GM21367 (cell line): ENCODE data around the gene HDAC4.

ENCODE experiments used
- ATAC-seq: cut with Tn5 transposase; IDR thresholded peaks from one replicate; pipeline ENCODE4 v1.9.1; 2021; ENCODE audit not compliant: unreplicated experiment

Gene HDAC4

DNA sequence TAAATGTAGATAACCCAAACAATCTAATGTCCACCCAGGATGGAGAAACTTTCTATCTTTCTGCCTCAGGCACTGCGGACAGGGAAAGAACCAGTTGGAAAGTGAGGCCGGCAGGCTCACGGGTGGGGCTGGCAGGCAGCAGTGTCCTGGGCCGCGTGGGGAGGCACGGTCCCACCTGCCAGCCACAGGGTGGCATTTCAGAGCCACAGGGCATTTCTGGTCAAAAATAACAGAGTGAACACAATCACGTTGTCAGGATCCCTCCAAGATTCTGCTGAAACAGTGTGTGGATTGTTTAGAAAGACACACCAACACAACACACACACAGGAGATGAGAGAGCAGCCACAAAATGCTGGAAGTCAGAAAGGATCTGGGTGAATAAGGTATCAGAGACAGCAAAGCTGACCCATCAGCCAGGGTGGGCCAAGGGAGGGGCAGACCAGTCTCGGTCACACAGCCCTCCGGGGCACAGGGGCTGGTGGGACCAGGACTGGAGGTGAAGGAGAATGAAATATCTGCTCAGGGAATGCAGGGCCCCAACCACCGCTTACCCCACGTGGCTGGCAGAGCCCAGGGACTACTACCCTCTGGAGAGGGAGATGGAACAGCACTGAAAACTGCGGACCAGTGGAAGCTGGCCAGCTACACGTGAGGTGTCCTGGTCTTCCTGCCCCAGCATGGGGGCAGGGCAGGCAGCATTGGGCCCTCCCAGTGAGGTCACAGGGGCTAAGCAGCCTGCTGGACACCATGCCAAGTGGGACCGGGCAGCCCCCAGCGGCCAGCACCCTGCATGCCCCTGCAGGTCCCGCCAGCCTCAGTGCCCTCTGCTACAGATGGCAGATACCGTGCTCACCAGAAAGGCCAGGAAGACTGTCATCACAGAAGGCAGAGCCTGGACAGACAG lies 173.9 kb downstream of the HDAC4 start:
- no peak for ATAC-seq

DNA sequence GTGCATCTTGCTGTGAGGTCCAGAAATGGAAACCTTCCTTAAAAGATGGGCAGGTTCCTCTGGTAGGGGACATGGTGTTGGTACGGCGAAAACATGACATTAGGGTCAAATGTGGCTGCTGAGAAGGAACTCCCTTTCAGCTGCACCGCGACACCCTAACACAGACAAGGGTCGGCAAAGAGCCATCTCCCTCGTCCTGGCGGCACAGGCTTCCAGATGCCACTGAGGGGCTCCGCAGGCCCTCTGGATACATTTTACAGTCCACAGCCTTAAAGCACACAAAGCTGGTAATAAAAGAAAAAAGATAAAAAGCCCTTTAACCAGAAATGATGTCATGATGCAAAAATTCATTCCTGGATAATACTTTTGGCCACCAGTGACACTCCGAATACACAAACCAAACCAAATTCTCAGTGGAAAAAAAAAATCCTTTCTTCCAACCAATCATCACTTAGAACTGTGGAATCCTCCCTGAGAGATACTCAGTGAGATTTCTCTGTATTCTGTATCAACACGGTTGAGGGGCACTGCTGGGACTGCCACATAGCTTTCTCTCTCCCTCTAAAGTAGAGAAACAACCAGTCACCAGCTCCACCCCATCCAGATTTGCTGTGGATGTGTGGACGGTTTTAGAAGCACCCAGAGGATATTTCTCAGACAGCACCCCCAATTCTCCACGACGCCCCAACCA lies 174.8 kb downstream of the HDAC4 start:
- ATAC-seq: no peak

- no peak for ATAC-seq
These were observed 175.4 kb downstream of the HDAC4 start for GRCh38 chr2:239225371-239225851.

DNA sequence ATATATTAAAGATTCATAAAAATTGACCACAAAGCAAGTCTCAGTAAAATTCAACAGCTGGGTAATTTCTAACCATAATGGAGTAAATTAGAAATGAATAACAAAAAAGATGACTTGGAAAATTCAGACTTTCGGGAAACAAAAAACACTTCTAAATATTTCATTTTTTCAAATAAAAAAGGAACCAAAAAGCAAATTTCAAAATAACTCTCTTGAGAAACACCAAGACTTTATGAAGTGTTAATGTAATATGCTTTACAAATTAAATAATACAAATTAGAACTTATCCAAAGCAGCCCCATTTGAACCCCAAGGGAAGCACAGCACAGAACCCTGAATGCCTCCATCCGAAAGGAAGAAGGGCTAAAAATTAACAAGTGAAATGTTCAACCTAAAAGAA lies 175.9 kb downstream of the HDAC4 start:
- ATAC-seq: no peak

DNA sequence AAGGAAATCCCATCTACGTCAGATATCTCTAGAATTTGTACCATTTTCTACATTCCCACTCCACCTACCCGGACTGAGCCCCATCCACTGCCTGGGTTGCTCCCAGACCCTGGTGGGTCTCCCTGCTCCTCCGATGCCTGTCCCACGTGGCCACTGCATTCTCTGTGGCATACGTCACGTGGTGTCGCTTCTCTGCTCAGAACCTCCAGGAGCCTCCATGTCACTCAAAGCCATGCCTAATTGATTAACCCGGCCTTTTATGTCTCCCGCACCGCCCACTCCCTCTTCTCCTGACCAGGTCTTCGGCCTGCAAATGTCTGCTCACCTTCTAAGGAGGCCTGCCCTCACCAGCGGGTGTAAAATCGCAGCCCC lies 176.6 kb downstream of the HDAC4 start:
- ATAC-seq: no peak

GRCh38 chr2:239223310-239224198 lies 177.3 kb downstream of the HDAC4 start:
- ATAC-seq: no peak

- ATAC-seq: no peak
These were observed 178.0 kb downstream of the HDAC4 start for GRCh38 chr2:239222706-239223309.

GRCh38 chr2:239222312-239222660 lies 178.5 kb downstream of the HDAC4 start:
- no peak for ATAC-seq

DNA sequence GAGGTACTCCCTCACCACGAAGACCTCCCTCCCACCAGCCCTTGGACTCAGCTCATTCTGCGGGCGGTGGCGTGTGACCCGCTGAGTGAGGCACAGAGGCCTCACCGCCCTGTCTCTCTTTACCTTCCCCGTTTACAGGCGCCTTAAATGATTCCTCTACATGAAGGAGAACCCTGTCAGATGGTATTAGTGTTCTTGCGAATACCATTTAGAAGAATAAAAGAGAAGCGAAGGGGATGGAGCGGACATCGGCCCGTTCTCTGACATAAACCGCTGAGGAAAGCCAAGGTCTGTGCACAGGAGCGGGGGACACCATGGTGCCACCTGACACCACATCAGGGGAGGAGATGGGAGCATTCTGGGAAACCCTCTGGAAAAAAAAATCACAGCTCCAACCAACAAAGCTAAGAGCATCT lies 179.8 kb downstream of the HDAC4 start:
- ATAC-seq: no peak

- no peak for ATAC-seq
These were observed 180.5 kb downstream of the HDAC4 start for GRCh38 chr2:239220341-239220740.

- ATAC-seq: no peak
These were observed 184.1 kb downstream of the HDAC4 start for GRCh38 chr2:239216614-239217273.

- no peak for ATAC-seq
These were observed 184.7 kb downstream of the HDAC4 start for GRCh38 chr2:239215988-239216613.

- ATAC-seq: no peak
These were observed 185.5 kb downstream of the HDAC4 start for GRCh38 chr2:239215136-239215925.

DNA sequence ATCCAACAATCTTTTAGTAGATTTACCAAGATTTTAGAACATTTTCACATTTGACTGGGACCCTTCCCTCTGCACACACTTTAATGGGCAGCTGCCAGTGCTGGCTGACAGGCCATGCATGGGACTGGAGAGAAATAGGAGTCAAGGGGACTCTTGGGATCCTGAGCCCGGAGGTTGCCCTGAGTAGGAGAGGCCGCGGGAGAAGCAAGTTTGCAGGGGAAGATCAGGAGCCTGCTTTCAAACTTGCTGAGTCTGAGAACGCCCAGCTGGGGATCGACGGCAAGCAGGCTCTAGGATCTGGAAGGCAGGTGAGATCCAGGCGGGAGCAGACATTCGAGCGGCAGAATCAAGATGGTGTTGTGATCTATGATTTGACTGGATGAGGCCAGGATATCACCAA lies 186.1 kb downstream of the HDAC4 start:
- ATAC-seq: no peak

GRCh38 chr2:239213643-239214101 lies 187.1 kb downstream of the HDAC4 start:
- ATAC-seq: no peak

DNA sequence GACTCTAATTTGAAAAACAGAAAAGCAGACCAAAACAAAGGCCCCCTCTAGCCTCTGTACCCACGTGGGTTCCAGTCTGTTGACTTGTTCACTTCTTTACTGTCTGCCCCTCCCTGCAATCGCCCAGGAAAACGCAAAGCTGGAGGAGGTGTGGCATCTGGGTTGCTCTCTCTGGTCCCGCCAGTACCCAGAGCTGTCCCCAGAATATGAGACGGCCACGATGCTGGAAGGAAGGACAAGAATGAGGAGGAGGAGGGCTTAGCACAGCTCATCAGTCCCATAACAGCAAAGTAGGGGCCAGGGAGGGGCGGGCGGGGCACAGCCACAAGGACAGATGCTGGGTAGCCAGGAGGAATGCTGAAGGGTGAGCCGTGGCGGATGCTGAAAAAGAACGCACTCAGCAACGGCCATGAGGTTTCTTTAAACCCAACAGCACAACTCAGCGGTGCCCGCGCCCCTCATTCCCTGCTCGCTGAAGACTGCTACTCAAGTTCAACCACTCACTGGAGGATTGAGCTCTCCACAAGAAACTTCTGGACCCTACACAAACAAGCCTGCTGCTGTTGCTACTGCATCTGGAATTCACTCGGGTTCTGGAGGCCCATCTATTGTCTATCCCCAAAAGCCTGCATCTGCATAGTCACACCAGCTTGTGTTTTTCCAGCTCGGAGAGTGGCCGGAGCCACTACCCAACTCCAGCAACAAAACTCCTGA lies 187.7 kb downstream of the HDAC4 start:
- ATAC-seq: no peak

GRCh38 chr2:239212121-239212928 lies 188.5 kb downstream of the HDAC4 start:
- no peak for ATAC-seq
